IPS-18c (cell line): ENCODE data around the gene BCL2L15.
"Not testable (repeated sequence)": the region's sequence is repeated elsewhere in the genome, so short reads cannot be mapped to it uniquely, and the experiment has no call there.

ENCODE experiments used
- H3K4me3 ChIP-seq: 2 replicates; pipeline ENCODE4 v1.7.0; 2013; ENCODE audit warnings: low read depth, mild to moderate bottlenecking, low read length, moderate library complexity; ENCODE audit not compliant: insufficient read depth
- H3K9me3 ChIP-seq: one replicate; pipeline ENCODE4 v1.6.1; 2013; ENCODE audit warnings: mild to moderate bottlenecking, low read length, moderate library complexity; ENCODE audit not compliant: control insufficient read depth, insufficient read depth

Gene BCL2L15

DNA sequence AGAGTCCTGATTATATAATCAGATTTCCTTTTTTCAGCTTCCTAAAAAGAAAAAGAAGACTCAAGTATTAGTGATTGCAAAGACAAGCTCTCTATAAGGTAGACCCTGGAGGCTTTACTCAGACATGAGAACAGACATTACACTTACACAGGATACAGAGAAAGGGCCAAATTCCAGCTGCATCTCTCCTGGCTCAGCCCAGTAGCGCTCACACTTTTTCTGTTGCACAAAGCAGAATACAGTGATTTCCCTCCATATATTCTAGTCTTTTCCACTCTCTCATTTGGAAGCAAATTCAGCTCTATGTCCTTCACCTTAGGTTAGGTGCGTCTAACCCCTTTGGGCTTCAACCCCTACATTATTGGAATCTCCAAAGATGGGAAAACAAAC is 31.0 kb downstream of the BCL2L15 start:
- H3K9me3 ChIP-seq, result no peaks in the 10 kb centered on the region
- no peak overlapping the region for H3K4me3 ChIP-seq

DNA sequence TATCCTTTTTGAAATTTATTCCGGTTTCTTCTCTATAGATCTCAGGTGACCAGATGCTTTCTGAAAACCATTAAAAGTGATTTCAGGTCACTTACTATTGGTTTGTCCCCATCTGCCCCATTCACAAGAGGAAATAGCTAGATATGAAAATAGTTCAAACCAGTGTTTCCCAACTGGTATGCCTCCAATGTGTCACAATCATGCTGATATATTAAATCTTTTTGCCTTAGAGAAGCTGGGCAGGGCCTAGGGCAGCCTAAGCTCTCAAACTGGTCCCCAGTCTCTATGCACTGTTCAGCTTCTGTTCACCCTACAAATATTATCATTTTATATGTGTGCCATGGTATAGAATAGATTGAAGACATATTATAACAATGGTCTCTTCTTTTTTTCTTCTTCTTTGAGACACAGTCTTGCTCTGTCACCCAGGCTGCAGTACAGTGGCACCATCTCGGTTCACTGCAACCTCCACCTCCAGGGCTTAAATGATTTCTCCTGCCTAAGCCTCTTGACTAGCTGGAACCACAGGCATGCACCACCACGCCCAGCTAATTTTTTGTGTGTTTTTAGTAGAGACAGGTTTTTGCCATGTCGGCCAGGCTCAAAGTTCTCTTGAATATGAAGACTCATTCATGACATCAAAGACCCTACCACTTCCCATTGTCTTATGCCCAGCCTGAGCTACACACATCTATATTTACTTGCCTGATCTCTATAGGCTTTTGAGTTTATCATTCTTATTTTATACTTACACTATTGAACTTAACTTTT is 31.6 kb downstream of the BCL2L15 start:
- no peak overlapping the region for H3K4me3 ChIP-seq
- no peaks in the 10 kb centered on the region for H3K9me3 ChIP-seq

DNA sequence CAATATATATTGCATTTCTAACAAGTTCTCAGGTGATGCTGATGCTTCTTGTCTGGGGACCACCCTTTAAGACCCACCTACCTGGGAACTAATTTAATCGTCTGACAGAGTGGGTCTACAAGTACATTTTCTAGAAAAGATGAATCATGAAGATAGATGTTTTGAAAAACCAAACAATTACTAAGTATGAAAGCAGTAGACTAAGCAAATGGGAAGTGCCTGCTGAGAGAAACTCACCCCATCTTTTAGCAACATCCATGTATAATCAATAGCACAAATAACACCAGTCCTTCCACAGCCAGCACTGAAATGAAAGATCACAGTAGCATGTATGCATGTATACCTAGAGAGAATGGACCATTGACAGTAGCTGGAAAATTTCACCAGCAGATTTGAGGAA is 33.1 kb downstream of the BCL2L15 start:
- no peak overlapping the region for H3K4me3 ChIP-seq
- no peaks in the 10 kb centered on the region for H3K9me3 ChIP-seq

DNA sequence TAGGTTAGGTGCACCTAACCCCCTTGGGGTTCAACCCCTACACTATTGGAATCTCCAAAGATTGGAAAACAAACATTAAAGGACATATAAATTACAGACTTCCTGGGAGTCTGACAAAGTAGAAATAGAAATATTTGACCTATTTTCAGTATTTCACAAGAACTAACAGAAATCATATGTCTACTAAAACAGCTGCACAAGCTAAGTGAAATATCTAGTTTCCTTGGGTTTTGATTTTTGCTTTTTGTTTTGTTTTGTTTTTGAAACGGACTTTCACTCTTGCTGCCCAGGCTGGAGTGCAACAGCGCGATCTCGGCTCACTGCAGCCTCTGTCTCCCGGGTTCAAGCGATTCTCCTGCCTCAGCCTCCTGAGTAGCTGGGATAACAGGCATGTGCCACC is 34.7 kb downstream of the BCL2L15 start:
- H3K9me3 ChIP-seq, H3K4me3 ChIP-seq: not testable (repeated sequence)

DNA sequence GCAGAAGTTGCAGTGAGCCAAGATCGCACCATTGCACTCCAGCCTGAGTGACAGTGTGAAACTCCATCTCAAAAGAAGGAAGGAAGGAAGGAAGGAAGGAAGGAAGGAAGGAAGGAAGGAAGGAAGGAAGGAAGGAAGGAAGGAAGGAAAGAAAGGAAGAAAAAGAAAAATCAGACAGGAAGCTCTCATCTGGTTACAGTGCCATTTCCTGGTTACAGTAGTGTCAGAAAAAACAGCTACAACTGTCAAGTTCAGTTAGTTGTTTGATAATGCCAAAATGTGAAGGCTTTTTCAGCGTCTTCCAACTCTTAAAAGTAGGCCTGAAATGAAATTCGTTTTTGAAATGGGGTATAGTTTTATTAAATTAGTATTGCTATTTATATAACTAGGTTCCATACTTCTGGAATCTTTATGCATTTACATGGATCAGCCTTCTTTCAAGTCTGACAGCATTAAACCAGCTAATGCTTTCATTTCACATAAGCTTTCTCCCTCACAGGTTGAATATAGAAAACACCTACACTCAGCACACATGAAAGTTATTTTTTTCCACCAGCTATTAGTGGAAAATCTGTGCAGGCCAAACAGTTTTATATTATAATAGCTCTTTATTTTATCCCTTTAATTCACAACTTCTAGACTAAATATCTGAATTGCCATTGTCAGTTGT is 37.1 kb downstream of the BCL2L15 start:
- Histone ChIP-seq H3K9me3 (no peaks in the 10 kb centered on the region), H3K4me3 (no peak overlapping the region)

DNA sequence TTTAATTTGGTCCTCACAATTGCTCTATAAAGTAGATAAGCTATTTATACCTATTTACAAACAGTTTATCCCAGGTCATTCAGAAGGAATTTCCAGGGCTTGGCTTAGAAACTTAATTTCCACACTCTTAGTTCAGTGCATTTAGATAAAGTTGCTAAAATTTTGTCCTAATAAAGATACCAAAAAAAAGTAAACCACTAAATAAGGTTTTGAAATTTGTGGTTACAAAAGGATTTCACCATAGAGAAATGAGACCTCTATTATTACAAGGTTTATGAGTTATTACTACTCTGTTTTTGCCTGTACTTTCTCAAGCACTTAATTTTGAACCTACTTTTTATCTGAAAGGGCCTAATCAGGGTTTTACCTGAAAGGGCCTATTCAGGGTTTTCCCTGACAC is 38.3 kb downstream of the BCL2L15 start:
- H3K9me3 ChIP-seq, result no peaks in the 10 kb centered on the region
- no peak overlapping the region for H3K4me3 ChIP-seq

DNA sequence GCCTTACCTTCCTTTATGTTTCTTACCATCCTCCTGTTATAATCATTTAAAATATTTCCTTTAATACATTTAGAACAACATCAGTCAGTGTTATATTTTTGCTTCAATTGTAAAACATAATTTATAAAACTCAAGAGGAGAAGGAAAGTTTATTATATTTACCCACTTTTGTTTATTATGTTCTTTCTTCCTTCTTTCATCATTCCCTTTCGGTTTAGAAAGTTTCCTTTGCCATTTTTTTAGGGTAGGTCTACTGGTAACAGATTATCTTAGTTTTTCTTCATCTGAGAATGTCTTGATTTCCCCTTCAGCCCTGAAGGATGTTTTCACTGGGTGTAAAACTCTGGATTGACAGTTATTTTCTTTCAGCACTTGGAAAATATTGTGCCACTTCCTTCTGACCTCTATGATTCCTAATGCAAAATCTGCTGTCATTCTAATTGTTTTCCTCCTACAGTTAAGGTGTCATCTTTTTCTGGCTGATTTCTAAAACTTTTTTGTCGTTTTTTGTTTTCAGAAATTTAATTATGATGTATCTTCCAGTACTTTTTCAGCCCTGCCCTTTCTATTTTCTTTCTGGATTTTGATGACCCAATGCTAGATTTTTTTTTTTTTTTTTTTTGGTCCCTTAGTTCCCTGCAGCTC is 40.9 kb downstream of the BCL2L15 start:
- Histone ChIP-seq H3K9me3 (no peaks in the 10 kb centered on the region), H3K4me3 (no peak overlapping the region)

DNA sequence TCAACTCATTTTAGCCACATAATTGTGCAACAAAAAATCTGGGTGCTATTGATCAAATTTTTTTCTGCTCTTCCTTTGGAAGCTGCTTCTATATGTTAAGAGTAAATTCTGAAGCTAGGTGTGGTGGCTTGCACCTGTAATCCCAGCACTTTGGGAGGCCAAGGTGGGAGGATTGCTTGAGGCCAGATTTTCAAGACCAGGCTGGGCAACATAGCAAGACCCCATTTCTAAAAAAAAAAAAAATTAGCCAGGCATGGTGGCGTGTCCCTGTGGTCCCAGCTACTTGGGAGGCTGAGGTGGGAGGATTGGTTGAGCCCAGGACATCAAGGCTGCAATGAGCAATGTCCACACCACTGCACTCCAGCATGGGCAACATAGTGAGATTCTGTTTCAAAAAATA is 50.8 kb downstream of the BCL2L15 start:
- no peaks in the 10 kb centered on the region for H3K9me3 ChIP-seq
- H3K4me3 ChIP-seq, result no peak overlapping the region

DNA sequence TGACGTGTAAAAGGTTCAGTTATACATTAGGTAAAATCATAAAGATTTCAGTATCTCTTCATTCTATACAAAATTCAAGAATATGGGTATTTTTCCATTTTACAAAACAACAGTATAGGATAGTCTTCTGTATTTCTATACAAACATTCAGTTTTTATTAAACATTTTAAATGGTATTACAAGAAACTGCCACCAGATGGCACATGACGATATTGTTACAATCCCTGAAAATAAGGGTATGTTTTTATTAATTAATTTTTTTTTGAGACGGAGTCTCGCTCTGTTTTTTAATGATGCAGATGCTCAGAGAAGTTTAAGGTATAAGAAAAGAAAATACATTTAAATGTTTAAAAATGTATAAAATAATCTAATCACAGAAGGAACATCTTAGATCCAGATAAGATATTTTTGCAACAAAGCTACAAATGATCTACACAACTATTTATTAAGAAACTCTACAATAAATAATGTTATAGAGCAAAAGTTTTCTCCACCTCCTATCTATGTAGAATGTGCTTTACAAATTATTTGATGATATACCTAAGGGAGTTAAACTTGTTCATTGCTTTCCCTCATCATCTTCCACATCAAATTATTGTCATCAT is 51.6 kb downstream of the BCL2L15 start:
- Histone ChIP-seq H3K4me3 (no peak overlapping the region), H3K9me3 (no peaks in the 10 kb centered on the region)

DNA sequence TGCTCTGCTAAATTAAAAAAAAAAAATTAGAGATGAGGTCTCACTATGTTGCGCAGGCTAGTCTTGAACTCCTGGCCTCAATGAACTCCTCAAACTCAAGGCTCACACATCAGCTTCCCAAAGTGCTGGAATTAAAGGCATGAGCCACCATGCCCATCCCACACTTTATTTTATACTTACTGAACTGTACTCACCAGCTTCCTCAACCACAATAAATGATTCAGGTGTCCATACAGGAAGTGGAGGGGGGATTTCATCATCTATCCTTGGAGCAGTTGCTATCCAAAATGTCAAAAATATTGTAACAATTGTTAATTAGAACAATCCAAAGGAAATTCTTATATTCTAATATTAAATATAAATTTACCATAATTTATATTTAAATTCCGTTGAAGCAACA is 52.7 kb downstream of the BCL2L15 start:
- no peak overlapping the region for H3K4me3 ChIP-seq
- H3K9me3 ChIP-seq, result no peaks in the 10 kb centered on the region
